Aorta (tissue), 5 donors: ENCODE results near the gene CDCA4. TPM values are rescaled to one million over a fixed set of nuclear protein-coding genes. Genes with fewer than 3 reads are reported as not detected.
A peak's percentile ranks its signal among the peaks of the same experiment; 100 is the strongest.

Experiments
- ATAC-seq: fragments of 200-7000 bp; cut with Tn5 transposase; one replicate; pipeline ENCODE4 v1.9.1; 2022; ENCODE audit warnings: moderate library complexity; ENCODE audit not compliant: low FRiP score
- DNase-seq, 2 donors: peaks; one replicate each; pipeline ENCODE4 v3.0.0-alpha.2; 2020
- H3K27ac ChIP-seq, 2 donors: one replicate each; pipeline ENCODE4 v1.5.1; 2013; ENCODE audit warnings: low read length in 2 of 2, mild to moderate bottlenecking in 2 of 2, moderate library complexity in 2 of 2, control low read depth in 1 of 2, inconsistent platforms in 1 of 2, low read depth in 1 of 2
- H3K27me3 ChIP-seq, 2 donors: one replicate each; pipeline ENCODE4 v1.6.1; 2013; ENCODE audit warnings: control low read depth in 1 of 2, low read length in 1 of 2, mild to moderate bottlenecking in 1 of 2, moderate library complexity in 1 of 2; ENCODE audit not compliant: insufficient read depth in 2 of 2, control insufficient read depth in 1 of 2
- H3K36me3 ChIP-seq, 2 donors: one replicate each; pipeline ENCODE4 v1.6.1; 2013; ENCODE audit warnings: control low read depth in 1 of 2, low read length in 1 of 2, mild to moderate bottlenecking in 1 of 2; ENCODE audit not compliant: insufficient read depth in 2 of 2, control insufficient read depth in 1 of 2
- H3K4me1 ChIP-seq, 2 donors: one replicate each; pipeline ENCODE4 v1.6.1; 2013; ENCODE audit warnings: low read length in 2 of 2, control low read depth in 1 of 2, mild to moderate bottlenecking in 1 of 2, moderate library complexity in 1 of 2; ENCODE audit not compliant: insufficient read depth in 2 of 2, control insufficient read depth in 1 of 2
- H3K4me3 ChIP-seq, 2 donors: one replicate each; pipeline ENCODE4 v1.5.1; 2013; ENCODE audit warnings: low read length in 2 of 2, control low read depth in 1 of 2, mild to moderate bottlenecking in 1 of 2
- H3K9me3 ChIP-seq: one replicate; pipeline ENCODE4 v1.6.1; 2013; ENCODE audit warnings: mild to moderate bottlenecking, low read length; ENCODE audit not compliant: control insufficient read depth
- WGBS, 2 donors: extraction: QIAGEN DNeasy Blood & Tissue Kit; methylation state at CpG; one replicate each; pipeline ENCODE4 v1.1.7; 2013; 5-methylcytosine and 5-hydroxymethylcytosine counted together
- intact Hi-C, 2 donors: fragments of 100-400 bp; cut with DNase I; formaldehyde crosslinking; loops; one replicate each; pipeline versions ENCODE4 v1.14.2 to v1.15.0; 2022
- polyA plus RNA-seq, 2 donors: library from polyadenylated mRNA; stranded (reverse); fragments of 200-250 nt; gene quantifications; one replicate each; pipeline ENCODE4 v1.2.3, GENCODE V29; 2013
- total RNA-seq, 2 donors: library from RNA; stranded (reverse); fragmentation: NEBNext Ultra II Directional; extraction: Animal tissue kit (Norgen Biotek cat#: 25700); gene quantifications; one replicate each; pipeline ENCODE4 v1.2.1, GENCODE V29; 2021
- donor health status: healthy with polysubstance abuse.
- donor health status: Bipolar disorder and iron deficiency.
- donor health status: DM: no; HTN: no; CAD: no.
- donor health status: DM: no; HTN: no; CAD: no.
- donor health status: DM: yes; HTN: yes; CAD: no.

The CDCA4 gene
- total and polyA plus RNA-seq, 4 donors, result 3.0 to 5.9 (median 3.9) TPM

- Histone ChIP-seq H3K4me3 (no peak overlapping the region), H3K36me3 (no peaks in the 10 kb centered on the region), H3K4me1 (no peaks in the 10 kb centered on the region), H3K27ac (no peak overlapping the region), H3K27me3 (no peaks in the 10 kb centered on the region), H3K9me3 (no peaks in the 10 kb centered on the region)
- DNase-seq (no peak), ATAC-seq (no peak)
- 82 to 84% methylated on average over 4 of the region's 4 CpGs for WGBS, 2 donors
- intact Hi-C loops, result no loop called here
These were observed 31.2 kb upstream of the CDCA4 start for GRCh38 chr14:105052110-105052458.

GRCh38 chr14:105051182-105052109, 30.6 kb upstream of the CDCA4 start:
- no peaks in the 10 kb centered on the region for H3K27me3 ChIP-seq
- DNase-seq (no peak), ATAC-seq (no peak)
- no peaks in the 10 kb centered on the region for H3K4me1 ChIP-seq
- no peak overlapping the region for H3K27ac ChIP-seq
- H3K4me3 ChIP-seq, result no peak overlapping the region
- 94 to 95% methylated on average over 56 to 59 of the region's 59 CpGs for WGBS, 2 donors
- H3K9me3 ChIP-seq, result no peaks in the 10 kb centered on the region
- intact Hi-C loops, result no loop called here
- H3K36me3 ChIP-seq, result no peaks in the 10 kb centered on the region

GRCh38 chr14:105050551-105050897, 29.6 kb upstream of the CDCA4 start:
- Histone ChIP-seq H3K27ac (no peak overlapping the region), H3K4me3 (no peak overlapping the region), H3K36me3 (no peaks in the 10 kb centered on the region), H3K9me3 (no peaks in the 10 kb centered on the region), H3K4me1 (no peaks in the 10 kb centered on the region), H3K27me3 (no peaks in the 10 kb centered on the region)
- DNase-seq (no peak), ATAC-seq (no peak)
- intact Hi-C loops, result no loop called here
- 69 to 75% methylated on average over 10 of the region's 10 CpGs for WGBS, 2 donors

- ATAC-seq (no peak), DNase-seq (no peak)
- no peak overlapping the region for H3K27ac ChIP-seq
- 87 to 89% methylated on average over 24 to 25 of the region's 25 CpGs for WGBS, 2 donors
- H3K4me1 ChIP-seq, result no peaks in the 10 kb centered on the region
- H3K27me3 ChIP-seq, result no peaks in the 10 kb centered on the region
- H3K4me3 ChIP-seq, result no peak overlapping the region
- intact Hi-C loops, result loop anchor here (5.0 to 10.0 kb wide), 3 partner anchors 38 to 153 kb away; no protein-coding TSS in a partner anchor
- no peaks in the 10 kb centered on the region for H3K9me3 ChIP-seq
- no peaks in the 10 kb centered on the region for H3K36me3 ChIP-seq
These were observed 29.1 kb upstream of the CDCA4 start for GRCh38 chr14:105049753-105050550.

GRCh38 chr14:105047283-105048016, 26.6 kb upstream of the CDCA4 start:
- no peaks in the 10 kb centered on the region for H3K9me3 ChIP-seq
- H3K27ac ChIP-seq, result no peak overlapping the region
- DNase-seq (no peak), ATAC-seq (no peak)
- H3K36me3 ChIP-seq, result no peaks in the 10 kb centered on the region
- H3K4me1 ChIP-seq, result no peaks in the 10 kb centered on the region
- no peak overlapping the region for H3K4me3 ChIP-seq
- 83 to 89% methylated on average over 24 of the region's 24 CpGs for WGBS, 2 donors
- intact Hi-C loops, result loop anchor here (5.0 to 10.0 kb wide), 3 partner anchors 35 to 150 kb away; no protein-coding TSS in a partner anchor
- H3K27me3 ChIP-seq, result no peaks in the 10 kb centered on the region

GRCh38 chr14:105046891-105047282, 26.0 kb upstream of the CDCA4 start:
- 93 to 97% methylated on average over 9 of the region's 9 CpGs for WGBS, 2 donors
- no peak for DNase-seq
- intact Hi-C loops, result loop anchor here (5.0 to 10.0 kb wide), 3 partner anchors 35 to 150 kb away; no protein-coding TSS in a partner anchor

GRCh38 chr14:105045710-105046326, 24.9 kb upstream of the CDCA4 start:
- no peaks in the 10 kb centered on the region for H3K4me1 ChIP-seq
- WGBS, 2 donors, result 5% methylated on average over 42 of the region's 42 CpGs
- H3K9me3 ChIP-seq, result no peaks in the 10 kb centered on the region
- H3K4me3 ChIP-seq, result no peak overlapping the region
- intact Hi-C loops, result loop anchor here (1.0 to 10.0 kb wide), 7 partner anchors 33 to 149 kb away; no protein-coding TSS in a partner anchor
- H3K27ac ChIP-seq, result no peak overlapping the region
- ATAC-seq, result peak; percentile 97
- no peaks in the 10 kb centered on the region for H3K36me3 ChIP-seq
- peak; percentile 91 to 97 for DNase-seq
- no peaks in the 10 kb centered on the region for H3K27me3 ChIP-seq

More at GRCh38 chr14:105046891-105047282, 26.0 kb upstream of the CDCA4 start:
- Histone ChIP-seq H3K4me3 (no peak overlapping the region), H3K27me3 (no peaks in the 10 kb centered on the region), H3K9me3 (no peaks in the 10 kb centered on the region), H3K36me3 (no peaks in the 10 kb centered on the region), H3K4me1 (no peaks in the 10 kb centered on the region), H3K27ac (no peak overlapping the region)
- no peak for ATAC-seq

- Histone ChIP-seq H3K4me1 (no peaks in the 10 kb centered on the region), H3K4me3 (no peak overlapping the region), H3K9me3 (no peaks in the 10 kb centered on the region), H3K27me3 (no peaks in the 10 kb centered on the region), H3K36me3 (no peaks in the 10 kb centered on the region), H3K27ac (no peak overlapping the region)
- intact Hi-C loops, result loop anchor here (2.0 to 10.0 kb wide), 3 partner anchors 31 to 109 kb away; no protein-coding TSS in a partner anchor
- ATAC-seq (no peak), DNase-seq (no peak)
- 80 to 81% methylated on average over 7 of the region's 7 CpGs for WGBS, 2 donors
These were observed 22.8 kb upstream of the CDCA4 start for GRCh38 chr14:105043641-105044040.
